BLaER1 treated with 17β-estradiol and CSF1 and Interleukin-3, amounts not matched to agents 10 nM and 100 nM (cell line): ENCODE measurements around the gene RHOBTB3.

Source experiments
- H3K27ac ChIP-seq, 11 experiments: shearing (Covaris generic); formaldehyde crosslinking; 2 replicates each; pipeline ENCODE4 v1.8.1; 2022
- H3K27me3 ChIP-seq, 11 experiments: shearing (Covaris generic); formaldehyde crosslinking; 2 replicates each; pipeline ENCODE4 v1.8.1; 2022
- H3K36me3 ChIP-seq, 11 experiments: shearing (Covaris generic); formaldehyde crosslinking; 2 replicates each; pipeline ENCODE4 v1.8.1; 2022
- H3K4me1 ChIP-seq, 10 experiments: shearing (Covaris generic); formaldehyde crosslinking; 2 replicates each; pipeline ENCODE4 v1.8.1; 2022
- H3K4me2 ChIP-seq, 11 experiments: shearing (Covaris generic); formaldehyde crosslinking; 2 replicates each; pipeline ENCODE4 v1.8.1; 2022
- H3K4me3 ChIP-seq, 10 experiments: shearing (Covaris generic); formaldehyde crosslinking; 2 replicates each; pipeline ENCODE4 v1.8.1; 2022
- H3K9ac ChIP-seq, 11 experiments: shearing (Covaris generic); formaldehyde crosslinking; 2 replicates each; pipeline ENCODE4 v1.8.1; 2022
- H3K9me3 ChIP-seq, 11 experiments: shearing (Covaris generic); formaldehyde crosslinking; replicated peaks in 1 of 11; 2 replicates each; pipeline ENCODE4 v1.8.1; 2022
- H4K20me1 ChIP-seq, 11 experiments: shearing (Covaris generic); formaldehyde crosslinking; 2 replicates each; pipeline ENCODE4 v1.8.1; 2022
- Cebpa-rat ChIP-seq, 11 experiments: shearing (Covaris generic); IDR thresholded peaks; 2 replicates each; pipeline ENCODE4 v1.8.1; 2022

RHOBTB3 gene

GRCh38 chr5:95794070-95794516, 63.0 kb downstream of the RHOBTB3 start:
- H3K36me3 ChIP-seq = peaks cover 48 to 96% (median 76%) of the 10 kb centered on the region in 11 experiments
- H3K4me3 ChIP-seq = no peak overlapping the region
- no peaks in the 10 kb centered on the region for H3K27me3 ChIP-seq
- no peaks in the 10 kb centered on the region for H3K9me3 ChIP-seq
- H3K4me1 ChIP-seq = peaks cover 0 to 11% (median 0%) of the 10 kb centered on the region in 10 experiments; a peak in 4 of 20 replicates
- no peak overlapping the region for H3K27ac ChIP-seq
- no peak for TF ChIP-seq Cebpa-rat (IDR thresholded peaks at IDR 0.05)
- H3K4me2 ChIP-seq = no peak overlapping the region
- H3K9ac ChIP-seq = no peak overlapping the region
- H4K20me1 ChIP-seq = no peaks in the 10 kb centered on the region

- Histone ChIP-seq H3K9ac (no peak overlapping the region), H3K27me3 (no peaks in the 10 kb centered on the region), H3K4me1 (peaks cover 5 to 28% (median 10%) of the 10 kb centered on the region in 10 experiments; a peak in 19 of 20 replicates), H3K9me3 (peaks cover 0 to 4% (median 0%) of the 10 kb centered on the region in 11 experiments; a peak in 2 of 22 replicates), H3K27ac (no peak overlapping the region), H4K20me1 (no peaks in the 10 kb centered on the region), H3K4me2 (no peak overlapping the region), H3K36me3 (peaks cover 23 to 78% (median 60%) of the 10 kb centered on the region in 11 experiments; a peak in 21 of 22 replicates), H3K4me3 (no peak overlapping the region)
- TF ChIP-seq Cebpa-rat (IDR thresholded peaks at IDR 0.05) = no peak
These were observed 66.2 kb downstream of the RHOBTB3 start for GRCh38 chr5:95797301-95797700.

DNA sequence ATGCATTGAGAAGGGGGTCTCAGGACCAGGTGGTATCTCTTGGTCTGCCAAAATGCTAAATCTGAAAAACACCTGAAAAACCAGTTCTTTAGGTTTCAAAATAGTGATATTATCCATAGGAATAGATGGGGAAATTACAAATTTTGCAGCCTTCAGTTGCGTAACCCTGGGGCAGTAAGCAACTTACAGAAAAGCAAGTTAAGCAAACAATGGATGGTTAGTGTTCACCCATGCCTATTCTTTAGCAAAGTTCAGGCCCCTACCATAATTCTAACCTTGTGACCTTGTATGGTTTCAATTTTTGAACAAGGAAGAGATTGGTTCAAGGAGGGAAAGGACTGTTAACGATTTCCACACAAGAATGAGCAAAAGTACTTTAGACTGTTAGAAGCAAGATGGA, 66.9 kb downstream of the RHOBTB3 start:
- H4K20me1 ChIP-seq = no peaks in the 10 kb centered on the region
- H3K36me3 ChIP-seq = peaks cover 18 to 78% (median 55%) of the 10 kb centered on the region in 11 experiments; a peak in 20 of 22 replicates
- no peaks in the 10 kb centered on the region for H3K27me3 ChIP-seq
- H3K4me3 ChIP-seq = no peak overlapping the region
- H3K9ac ChIP-seq = no peak overlapping the region
- peaks cover 0 to 4% (median 0%) of the 10 kb centered on the region in 11 experiments; a peak in 2 of 22 replicates for H3K9me3 ChIP-seq
- peak in 5 of 11 experiments; percentile 10 to 30 (median 22); a peak in 2 of 22 replicates for TF ChIP-seq Cebpa-rat (IDR thresholded peaks at IDR 0.05)
- H3K4me1 ChIP-seq = peaks cover 5 to 32% (median 10%) of the 10 kb centered on the region in 10 experiments; a peak in 19 of 20 replicates
- H3K27ac ChIP-seq = no peak overlapping the region
- H3K4me2 ChIP-seq = peak overlapping the region in 3 of 11 experiments; percentile 6 to 48 (median 28); a peak in 2 of 22 replicates

DNA sequence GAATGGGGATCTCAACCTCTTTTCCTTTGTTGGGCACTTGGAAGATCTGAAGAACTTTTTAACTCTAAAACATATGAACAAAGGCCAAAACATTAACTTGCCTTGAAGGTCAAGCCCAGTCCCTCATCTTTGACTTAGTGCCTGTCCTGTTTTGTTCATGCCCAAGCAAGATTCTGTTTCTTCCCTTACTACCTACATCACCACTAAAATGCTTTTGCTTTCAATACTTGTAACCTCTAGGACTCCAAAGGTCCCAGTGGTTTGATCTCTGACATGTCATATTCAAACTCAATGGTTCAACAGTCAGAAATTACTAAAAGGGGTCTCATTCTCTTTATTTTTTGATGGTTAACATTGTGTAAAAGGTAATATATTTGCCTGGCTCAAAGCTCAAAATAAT, 67.4 kb downstream of the RHOBTB3 start:
- Histone ChIP-seq H3K4me2 (peak overlapping the region in 2 of 11 experiments; percentile 6 to 48; a peak in 1 of 22 replicates), H3K27me3 (no peaks in the 10 kb centered on the region), H3K4me3 (no peak overlapping the region), H3K27ac (no peak overlapping the region), H3K9me3 (peaks cover 0 to 4% (median 0%) of the 10 kb centered on the region in 11 experiments; a peak in 2 of 22 replicates), H3K4me1 (peaks cover 5 to 37% (median 10%) of the 10 kb centered on the region in 10 experiments; a peak in 19 of 20 replicates), H3K9ac (no peak overlapping the region), H4K20me1 (no peaks in the 10 kb centered on the region), H3K36me3 (peaks cover 13 to 77% (median 51%) of the 10 kb centered on the region in 11 experiments; a peak in 20 of 22 replicates)
- TF ChIP-seq Cebpa-rat (IDR thresholded peaks at IDR 0.05) = no peak

- Histone ChIP-seq H3K4me2 (no peak overlapping the region), H4K20me1 (no peaks in the 10 kb centered on the region), H3K4me3 (no peak overlapping the region), H3K27ac (no peak overlapping the region), H3K27me3 (no peaks in the 10 kb centered on the region), H3K36me3 (peaks cover 6 to 69% (median 43%) of the 10 kb centered on the region in 11 experiments; a peak in 19 of 22 replicates), H3K9ac (no peak overlapping the region), H3K9me3 (peaks cover 0 to 4% (median 0%) of the 10 kb centered on the region in 11 experiments; a peak in 2 of 22 replicates), H3K4me1 (peaks cover 5 to 45% (median 10%) of the 10 kb centered on the region in 10 experiments; a peak in 19 of 20 replicates)
- TF ChIP-seq Cebpa-rat (IDR thresholded peaks at IDR 0.05) = no peak
These were observed 68.2 kb downstream of the RHOBTB3 start for GRCh38 chr5:95799191-95799835.

GRCh38 chr5:95800553-95800952, 69.4 kb downstream of the RHOBTB3 start:
- H3K4me1 ChIP-seq = peaks cover 5 to 46% (median 10%) of the 10 kb centered on the region in 10 experiments; a peak in 19 of 20 replicates

GRCh38 chr5:95801532-95801931, 70.4 kb downstream of the RHOBTB3 start:
- no peak for TF ChIP-seq Cebpa-rat (IDR thresholded peaks at IDR 0.05)
- Histone ChIP-seq H3K4me1 (peaks cover 5 to 46% (median 10%) of the 10 kb centered on the region in 10 experiments; a peak in 19 of 20 replicates), H3K36me3 (peaks cover 16 to 71% (median 47%) of the 10 kb centered on the region in 11 experiments; a peak in 20 of 22 replicates), H3K27ac (peak overlapping the region in 1 of 11 experiments; percentile 12; a peak in 2 of 22 replicates), H4K20me1 (no peaks in the 10 kb centered on the region), H3K9ac (no peak overlapping the region), H3K27me3 (no peaks in the 10 kb centered on the region), H3K4me3 (no peak overlapping the region), H3K4me2 (peak overlapping the region in 9 of 11 experiments; percentile 0 to 64 (median 42); a peak in 13 of 22 replicates), H3K9me3 (peaks cover 0 to 13% (median 8%) of the 10 kb centered on the region in 11 experiments; a peak in 12 of 22 replicates)

More at GRCh38 chr5:95800553-95800952, 69.4 kb downstream of the RHOBTB3 start:
- no peaks in the 10 kb centered on the region for H4K20me1 ChIP-seq
- H3K27me3 ChIP-seq = no peaks in the 10 kb centered on the region
- H3K36me3 ChIP-seq = peaks cover 9 to 69% (median 44%) of the 10 kb centered on the region in 11 experiments; a peak in 19 of 22 replicates
- H3K9me3 ChIP-seq = peaks cover 0 to 12% (median 7%) of the 10 kb centered on the region in 11 experiments; a peak in 12 of 22 replicates
- H3K9ac ChIP-seq = no peak overlapping the region
- H3K4me3 ChIP-seq = no peak overlapping the region
- no peak overlapping the region for H3K27ac ChIP-seq
- TF ChIP-seq Cebpa-rat (IDR thresholded peaks at IDR 0.05) = no peak
- peak overlapping the region in 2 of 11 experiments; percentile 39 to 64; a peak in 3 of 22 replicates for H3K4me2 ChIP-seq

DNA sequence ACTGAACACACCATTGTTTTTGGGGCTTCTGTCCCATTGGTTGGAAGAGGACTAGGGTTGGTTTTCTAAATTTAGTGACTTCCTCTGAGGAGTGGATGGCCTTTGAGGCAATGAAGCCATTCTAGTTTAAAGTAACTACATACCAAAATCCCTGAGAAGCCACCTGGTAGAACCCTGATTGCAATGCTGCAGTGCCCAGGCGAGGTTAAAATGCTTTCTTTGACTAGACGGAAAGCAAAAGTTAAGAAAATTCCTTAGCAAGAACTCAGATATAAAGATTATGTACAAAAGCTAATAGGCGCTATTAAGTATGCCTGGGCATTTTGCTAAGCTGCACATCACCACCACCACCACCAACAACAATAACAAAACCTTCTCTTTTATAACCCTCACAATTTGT, 70.8 kb downstream of the RHOBTB3 start:
- Histone ChIP-seq H3K27ac (peak overlapping the region in 1 of 11 experiments; percentile 12; a peak in 2 of 22 replicates), H3K9ac (no peak overlapping the region), H3K9me3 (peaks cover 0 to 13% (median 8%) of the 10 kb centered on the region in 11 experiments; a peak in 12 of 22 replicates), H4K20me1 (no peaks in the 10 kb centered on the region), H3K36me3 (peaks cover 19 to 71% (median 47%) of the 10 kb centered on the region in 11 experiments; a peak in 20 of 22 replicates), H3K27me3 (no peaks in the 10 kb centered on the region), H3K4me3 (no peak overlapping the region), H3K4me1 (peaks cover 5 to 46% (median 10%) of the 10 kb centered on the region in 10 experiments; a peak in 19 of 20 replicates), H3K4me2 (peak overlapping the region in 9 of 11 experiments; percentile 0 to 64 (median 42); a peak in 14 of 22 replicates)
- no peak for TF ChIP-seq Cebpa-rat (IDR thresholded peaks at IDR 0.05)
